ENCODE results near the gene USP5.

Gene USP5

DNA sequence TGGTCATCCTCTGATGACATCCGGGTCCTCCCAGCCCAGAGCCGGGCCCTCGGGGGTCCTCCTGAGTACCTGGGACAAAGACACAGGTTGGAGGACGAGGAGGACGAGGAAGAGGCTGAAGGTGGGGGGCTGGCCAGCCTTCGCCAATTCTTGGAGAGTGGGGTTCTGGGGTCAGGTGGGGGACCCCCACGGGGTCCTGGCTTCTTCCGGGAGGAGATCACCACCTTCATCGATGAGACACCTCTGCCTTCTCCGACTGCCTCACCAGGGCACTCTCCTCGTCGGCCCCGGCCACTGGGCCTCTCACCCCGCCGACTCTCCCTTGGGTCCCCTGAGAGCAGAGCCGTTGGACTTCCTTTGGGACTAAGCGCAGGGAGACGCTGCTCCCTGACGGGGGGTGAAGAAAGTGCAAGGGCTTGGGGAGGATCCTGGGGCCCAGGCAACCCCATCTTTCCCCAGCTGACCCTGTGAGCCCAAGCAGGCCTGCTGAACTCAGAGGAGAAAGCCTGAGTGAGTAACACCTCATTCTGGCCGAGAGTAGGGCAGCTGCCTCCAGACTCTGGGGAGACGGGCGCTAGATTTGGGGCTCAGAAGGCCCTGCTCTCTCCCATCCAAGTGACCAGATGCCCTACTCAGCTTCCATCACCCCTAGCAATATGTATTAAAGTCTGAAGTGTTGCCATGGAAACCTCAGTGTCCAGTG lies 25.1 kb upstream of the USP5 start:
- peaks cover 37% of the 10 kb centered on the region for H3K27me3 ChIP-seq (ENCODE audit: control insufficient read depth, insufficient read depth, low read length)
- no peak overlapping the region for H3K9ac ChIP-seq (ENCODE audit: low read depth, low read length)
- H3K9me3 ChIP-seq (ENCODE audit: control insufficient read depth, insufficient read depth, low read length): no peaks in the 10 kb centered on the region
- H3K36me3 ChIP-seq (ENCODE audit: control insufficient read depth, insufficient read depth, low read length): peaks cover 27% of the 10 kb centered on the region
- peak overlapping the region; percentile 47 for H3K4me3 ChIP-seq (ENCODE audit: low read depth, low read length)
- peaks cover 15% of the 10 kb centered on the region for H3K4me1 ChIP-seq (ENCODE audit: control insufficient read depth, insufficient read depth, low read length)

DNA sequence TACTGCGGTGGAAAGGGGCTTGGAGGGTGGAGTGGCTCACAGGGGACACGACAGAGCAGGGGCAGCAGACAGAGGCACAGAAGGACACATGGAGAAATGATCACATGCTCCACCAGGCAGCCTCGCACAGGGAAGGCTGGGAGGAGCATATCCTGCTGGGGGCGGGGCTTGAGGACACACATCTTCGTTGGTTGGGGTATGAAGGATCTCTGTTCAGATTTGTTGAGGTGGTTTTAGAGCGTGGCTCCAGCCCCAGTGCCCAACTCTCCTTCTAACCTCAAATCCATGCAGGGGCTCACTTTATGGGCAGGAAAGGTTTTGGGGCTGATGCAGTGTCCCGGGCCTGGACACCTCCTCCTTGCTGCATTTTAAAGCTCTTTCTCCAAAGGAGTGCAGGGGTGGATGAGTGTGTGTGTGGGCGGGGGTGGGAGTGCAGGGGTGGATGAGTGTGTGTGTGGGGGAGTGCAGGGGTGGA lies 24.5 kb upstream of the USP5 start:
- Histone ChIP-seq H3K36me3 (ENCODE audit: control insufficient read depth, insufficient read depth, low read length) (peaks cover 31% of the 10 kb centered on the region), H3K4me1 (ENCODE audit: control insufficient read depth, insufficient read depth, low read length) (peaks cover 15% of the 10 kb centered on the region), H3K27me3 (ENCODE audit: control insufficient read depth, insufficient read depth, low read length) (peaks cover 31% of the 10 kb centered on the region), H3K9me3 (ENCODE audit: control insufficient read depth, insufficient read depth, low read length) (no peaks in the 10 kb centered on the region), H3K4me3 (ENCODE audit: low read depth, low read length) (peak overlapping the region; percentile 47), H3K9ac (ENCODE audit: low read depth, low read length) (no peak overlapping the region)

DNA sequence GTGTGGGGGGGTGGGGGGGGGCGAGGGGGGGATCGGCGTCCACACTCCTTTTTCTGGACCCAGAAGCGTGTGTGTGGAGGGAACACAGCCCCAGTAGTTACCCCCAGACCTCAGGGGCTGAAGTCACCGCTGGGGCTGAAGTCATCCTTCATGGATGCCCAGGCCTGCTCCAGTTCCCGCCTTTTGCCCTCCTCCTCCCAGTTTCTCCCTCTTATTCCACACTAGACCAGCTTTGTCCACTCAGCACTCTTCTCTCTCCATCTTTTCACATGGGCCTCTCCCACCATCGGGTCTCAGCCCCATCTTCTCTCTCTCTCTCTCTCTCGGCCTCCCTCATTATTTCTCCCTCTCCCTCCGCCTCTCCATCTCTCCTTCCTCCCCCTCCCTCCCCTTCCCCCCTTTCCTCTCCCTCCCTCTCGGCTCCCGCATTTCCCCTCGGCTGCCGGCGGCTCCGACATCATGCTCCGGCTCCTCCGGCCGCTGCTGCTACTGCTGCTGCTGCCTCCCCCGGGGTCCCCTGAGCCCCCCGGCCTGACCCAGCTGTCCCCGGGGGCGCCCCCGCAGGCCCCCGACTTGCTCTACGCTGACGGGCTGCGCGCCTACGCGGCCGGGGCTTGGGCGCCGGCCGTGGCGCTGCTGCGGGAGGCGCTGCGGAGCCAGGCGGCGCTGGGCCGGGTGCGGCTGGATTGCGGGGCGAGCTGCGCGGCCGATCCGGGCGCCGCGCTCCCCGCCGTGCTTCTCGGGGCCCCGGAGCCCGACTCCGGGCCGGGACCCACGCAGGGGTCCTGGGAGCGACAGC lies 23.8 kb upstream of the USP5 start, which contains the start of gene P3H3:
Gene P3H3, plus strand, starts transcription at position 426 of the 799 bp plus-strand sequence. Its CDS starts 34 bp downstream, at position 460.
- Histone ChIP-seq H3K9ac (ENCODE audit: low read depth, low read length) (peak within 1 kb of the TSS; percentile 77), H3K36me3 (ENCODE audit: control insufficient read depth, insufficient read depth, low read length) (peaks cover 31% of the 10 kb centered on the region), H3K4me1 (ENCODE audit: control insufficient read depth, insufficient read depth, low read length) (peaks cover 10% of the 10 kb centered on the region), H3K4me3 (ENCODE audit: low read depth, low read length) (peak within 1 kb of the TSS; percentile 82), H3K9me3 (ENCODE audit: control insufficient read depth, insufficient read depth, low read length) (no peaks in the 10 kb centered on the region), H3K27me3 (ENCODE audit: control insufficient read depth, insufficient read depth, low read length) (peaks cover 26% of the 10 kb centered on the region)

DNA sequence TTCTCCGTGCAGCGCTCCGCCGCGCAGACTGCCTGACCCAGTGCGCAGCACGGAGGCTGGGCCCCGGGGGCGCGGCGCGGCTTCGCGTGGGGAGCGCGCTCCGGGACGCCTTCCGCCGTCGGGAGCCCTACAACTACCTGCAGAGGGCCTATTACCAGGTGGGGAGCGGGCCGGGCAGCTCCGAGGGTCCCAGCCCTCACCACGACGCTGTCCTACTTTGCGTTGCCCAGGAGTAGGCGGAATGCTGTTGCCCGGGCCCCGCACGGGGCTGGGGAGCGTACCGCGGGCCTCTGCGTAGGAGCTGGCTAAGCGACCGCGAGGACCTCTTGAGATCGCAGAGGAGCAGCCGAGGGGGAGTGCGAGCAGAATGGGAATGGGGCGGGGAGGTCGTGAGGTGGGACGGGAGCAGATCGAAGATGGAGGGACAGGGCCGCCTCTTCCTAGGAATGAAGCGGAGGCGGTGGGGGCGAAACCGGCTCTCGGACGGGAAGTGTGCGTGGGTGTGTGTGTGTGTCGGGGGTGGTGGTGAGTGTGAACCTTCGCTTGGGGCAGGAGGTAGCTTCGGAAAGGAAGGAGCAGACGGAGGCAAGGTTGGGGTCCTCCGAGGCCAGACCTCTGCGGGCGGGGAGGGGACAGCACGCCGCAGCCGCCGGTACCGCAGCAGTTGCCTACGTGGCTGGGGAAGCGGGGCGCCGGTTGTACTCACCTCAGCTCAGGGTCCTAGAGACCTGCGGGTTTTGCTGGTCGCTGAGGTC lies 23.0 kb upstream of the USP5 start:
- Histone ChIP-seq H3K9ac (ENCODE audit: low read depth, low read length) (peak overlapping the region; percentile 77), H3K4me1 (ENCODE audit: control insufficient read depth, insufficient read depth, low read length) (peaks cover 9% of the 10 kb centered on the region), H3K36me3 (ENCODE audit: control insufficient read depth, insufficient read depth, low read length) (peaks cover 34% of the 10 kb centered on the region), H3K9me3 (ENCODE audit: control insufficient read depth, insufficient read depth, low read length) (no peaks in the 10 kb centered on the region), H3K4me3 (ENCODE audit: low read depth, low read length) (peak overlapping the region; percentile 82), H3K27me3 (ENCODE audit: control insufficient read depth, insufficient read depth, low read length) (peaks cover 21% of the 10 kb centered on the region)

DNA sequence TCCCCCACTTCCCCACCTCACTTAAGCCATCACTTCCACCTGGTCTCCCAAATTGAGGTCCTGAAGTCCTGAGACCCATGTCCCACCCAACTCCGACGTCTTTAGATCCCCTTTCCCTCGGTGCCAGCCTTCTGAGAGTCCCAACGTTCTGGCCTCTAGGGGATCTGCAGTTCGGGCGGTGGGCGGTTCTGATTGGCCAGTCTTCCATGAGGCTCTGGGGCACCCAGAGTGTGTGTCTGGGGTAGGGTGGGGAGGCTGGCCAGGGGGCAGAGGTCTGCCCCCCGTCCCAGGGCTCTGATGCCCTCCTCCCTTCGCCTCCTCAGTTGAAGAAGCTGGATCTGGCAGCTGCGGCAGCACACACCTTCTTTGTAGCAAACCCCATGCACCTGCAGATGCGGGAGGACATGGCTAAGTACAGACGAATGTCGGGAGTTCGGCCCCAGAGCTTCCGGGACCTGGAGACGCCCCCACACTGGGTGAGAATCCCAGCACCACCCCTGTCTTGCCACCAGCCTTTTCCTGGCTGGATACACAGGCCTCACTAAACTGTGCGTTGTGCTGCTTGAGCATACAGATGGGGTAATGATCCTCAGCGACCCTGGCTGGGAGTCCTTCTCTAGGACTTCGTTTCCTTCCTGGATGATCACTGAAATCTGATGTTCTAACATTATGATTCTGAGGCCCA lies 22.3 kb upstream of the USP5 start:
- Histone ChIP-seq H3K27me3 (ENCODE audit: control insufficient read depth, insufficient read depth, low read length) (peaks cover 16% of the 10 kb centered on the region), H3K4me3 (ENCODE audit: low read depth, low read length) (peak overlapping the region; percentile 82), H3K9ac (ENCODE audit: low read depth, low read length) (peak overlapping the region; percentile 77)

DNA sequence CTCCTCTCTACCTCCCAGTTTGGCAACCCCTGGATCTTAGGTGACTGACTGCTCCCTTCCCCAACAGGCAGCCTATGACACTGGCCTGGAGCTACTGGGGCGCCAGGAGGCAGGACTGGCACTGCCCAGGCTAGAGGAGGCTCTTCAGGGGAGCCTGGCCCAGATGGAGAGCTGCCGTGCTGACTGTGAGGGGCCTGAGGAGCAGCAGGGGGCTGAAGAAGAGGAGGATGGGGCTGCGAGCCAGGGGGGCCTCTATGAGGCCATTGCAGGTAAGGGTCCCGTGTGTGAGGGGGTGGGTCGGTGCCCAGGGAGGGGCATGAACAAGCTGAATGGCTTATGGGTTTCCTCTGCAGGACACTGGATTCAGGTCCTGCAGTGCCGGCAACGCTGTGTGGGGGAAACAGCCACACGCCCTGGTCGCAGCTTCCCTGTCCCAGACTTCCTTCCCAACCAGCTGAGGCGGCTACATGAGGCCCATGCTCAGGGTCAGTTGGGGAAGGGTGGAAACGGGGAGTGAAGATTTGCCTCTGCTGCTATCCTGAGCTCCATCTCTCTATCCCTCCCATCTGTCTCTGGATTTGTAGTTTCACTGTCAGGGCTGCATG lies 21.6 kb upstream of the USP5 start:
- Histone ChIP-seq H3K9me3 (ENCODE audit: control insufficient read depth, insufficient read depth, low read length) (no peaks in the 10 kb centered on the region), H3K4me3 (ENCODE audit: low read depth, low read length) (peak overlapping the region; percentile 82), H3K4me1 (ENCODE audit: control insufficient read depth, insufficient read depth, low read length) (peaks cover 4% of the 10 kb centered on the region), H3K36me3 (ENCODE audit: control insufficient read depth, insufficient read depth, low read length) (peaks cover 32% of the 10 kb centered on the region), H3K27me3 (ENCODE audit: control insufficient read depth, insufficient read depth, low read length) (peaks cover 9% of the 10 kb centered on the region), H3K9ac (ENCODE audit: low read depth, low read length) (peak overlapping the region; percentile 77)

More for the DNA sequence above, 22.3 kb upstream of the USP5 start:
- Histone ChIP-seq H3K36me3 (ENCODE audit: control insufficient read depth, insufficient read depth, low read length) (peaks cover 32% of the 10 kb centered on the region), H3K4me1 (ENCODE audit: control insufficient read depth, insufficient read depth, low read length) (peaks cover 9% of the 10 kb centered on the region), H3K9me3 (ENCODE audit: control insufficient read depth, insufficient read depth, low read length) (no peaks in the 10 kb centered on the region)

DNA sequence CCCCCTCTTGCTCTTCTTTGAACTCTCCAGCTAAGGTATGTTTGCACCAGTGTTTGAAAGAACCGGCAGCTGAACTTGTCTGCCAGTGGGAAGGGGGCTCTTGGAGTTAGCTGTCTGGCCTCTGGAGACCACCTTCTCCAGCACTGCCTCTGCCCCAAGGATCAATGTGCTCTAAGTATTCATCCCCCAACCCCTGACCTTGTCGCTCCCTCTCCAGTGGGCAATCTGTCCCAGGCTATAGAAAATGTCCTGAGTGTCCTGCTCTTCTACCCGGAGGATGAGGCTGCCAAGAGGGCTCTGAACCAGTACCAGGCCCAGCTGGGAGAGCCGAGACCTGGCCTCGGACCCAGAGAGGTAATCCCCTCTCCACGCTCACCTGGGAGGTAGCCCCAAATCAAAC lies 21.0 kb upstream of the USP5 start:
- Histone ChIP-seq H3K9ac (ENCODE audit: low read depth, low read length) (no peak overlapping the region), H3K4me3 (ENCODE audit: low read depth, low read length) (no peak overlapping the region), H3K36me3 (ENCODE audit: control insufficient read depth, insufficient read depth, low read length) (peaks cover 32% of the 10 kb centered on the region), H3K4me1 (ENCODE audit: control insufficient read depth, insufficient read depth, low read length) (peaks cover 4% of the 10 kb centered on the region), H3K9me3 (ENCODE audit: control insufficient read depth, insufficient read depth, low read length) (no peaks in the 10 kb centered on the region), H3K27me3 (ENCODE audit: control insufficient read depth, insufficient read depth, low read length) (peaks cover 7% of the 10 kb centered on the region)

DNA sequence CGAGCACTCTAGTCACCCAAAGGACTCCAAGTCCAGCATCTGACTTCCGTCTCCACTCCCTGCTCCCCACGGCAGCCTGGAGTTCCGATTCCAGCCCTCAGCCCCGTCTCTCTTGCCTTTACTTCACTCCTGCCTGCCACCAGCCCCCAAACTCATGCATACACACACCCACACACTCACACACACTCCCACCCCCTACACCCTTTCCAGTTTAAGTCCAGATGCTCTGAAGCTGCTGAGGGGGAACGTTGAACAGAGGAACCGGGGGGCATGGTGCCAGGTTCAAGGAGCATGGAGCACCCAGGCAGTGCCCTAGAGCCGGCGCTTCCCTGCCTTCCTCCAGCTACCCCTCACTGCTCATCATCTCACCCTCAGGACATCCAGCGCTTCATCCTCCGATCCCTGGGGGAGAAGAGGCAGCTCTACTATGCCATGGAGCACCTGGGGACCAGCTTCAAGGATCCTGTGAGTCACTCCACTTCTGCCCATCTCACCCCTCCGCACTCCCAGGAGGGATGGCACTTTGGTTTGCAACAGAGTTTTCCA lies 20.4 kb upstream of the USP5 start:
- Histone ChIP-seq H3K36me3 (ENCODE audit: control insufficient read depth, insufficient read depth, low read length) (peaks cover 36% of the 10 kb centered on the region), H3K9ac (ENCODE audit: low read depth, low read length) (no peak overlapping the region), H3K4me3 (ENCODE audit: low read depth, low read length) (no peak overlapping the region), H3K9me3 (ENCODE audit: control insufficient read depth, insufficient read depth, low read length) (no peaks in the 10 kb centered on the region), H3K27me3 (ENCODE audit: control insufficient read depth, insufficient read depth, low read length) (peaks cover 2% of the 10 kb centered on the region), H3K4me1 (ENCODE audit: control insufficient read depth, insufficient read depth, low read length) (peaks cover 4% of the 10 kb centered on the region)

DNA sequence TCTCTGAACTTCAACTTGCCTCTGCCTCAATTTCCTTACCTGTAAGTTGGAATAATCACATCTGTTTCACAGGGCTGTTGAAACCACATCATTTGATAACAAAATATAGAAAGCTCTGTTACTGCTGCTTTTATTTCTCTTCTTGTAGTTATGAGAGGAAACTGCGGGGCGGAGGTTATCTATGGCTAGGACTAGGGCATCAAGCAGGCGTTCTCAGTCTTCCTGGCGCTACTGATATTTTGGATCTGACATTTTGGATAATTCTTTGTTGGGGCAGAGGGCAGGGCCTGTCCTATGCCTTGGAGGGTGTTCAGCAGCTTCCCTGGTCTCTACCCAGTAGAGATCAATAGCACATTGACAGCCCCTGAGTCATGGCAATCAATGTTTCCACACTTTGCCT lies 19.8 kb upstream of the USP5 start:
- H3K27me3 ChIP-seq (ENCODE audit: control insufficient read depth, insufficient read depth, low read length): no peaks in the 10 kb centered on the region
- H3K9me3 ChIP-seq (ENCODE audit: control insufficient read depth, insufficient read depth, low read length): no peaks in the 10 kb centered on the region

DNA sequence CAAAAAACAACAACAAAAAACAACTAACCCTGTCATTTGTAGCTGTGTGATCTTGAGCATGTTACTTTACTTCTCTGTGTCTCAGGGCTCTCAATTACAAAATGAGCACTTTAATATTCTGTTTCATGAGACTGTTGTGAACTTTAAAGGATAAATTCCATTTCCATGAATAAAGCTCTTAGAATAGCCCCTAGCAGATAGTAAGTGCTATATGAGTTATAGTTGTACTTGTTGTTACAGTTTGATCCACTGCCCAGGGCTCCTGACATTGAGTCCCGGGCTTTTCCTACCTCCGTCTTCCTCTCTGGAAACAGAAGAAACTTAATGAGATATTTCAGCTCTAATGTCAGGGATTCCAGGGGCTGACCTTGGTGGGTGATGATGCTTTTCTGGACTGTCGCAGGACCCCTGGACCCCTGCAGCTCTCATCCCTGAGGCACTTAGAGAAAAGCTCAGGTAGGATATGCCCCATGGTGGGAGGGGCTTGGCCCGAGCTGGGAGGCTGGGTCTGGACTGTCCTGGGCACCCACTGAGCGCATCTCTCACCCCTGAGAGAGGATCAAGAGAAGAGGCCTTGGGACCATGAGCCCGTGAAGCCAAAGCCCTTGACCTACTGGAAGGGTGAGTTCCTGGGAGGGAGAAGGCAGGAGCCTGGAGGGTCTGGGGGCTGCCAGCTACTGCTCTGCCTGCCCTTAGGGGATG lies 18.6 kb upstream of the USP5 start:
- no peak overlapping the region for H3K4me3 ChIP-seq (ENCODE audit: low read depth, low read length)
- no peak overlapping the region for H3K9ac ChIP-seq (ENCODE audit: low read depth, low read length)
- no peaks in the 10 kb centered on the region for H3K9me3 ChIP-seq (ENCODE audit: control insufficient read depth, insufficient read depth, low read length)
- H3K27me3 ChIP-seq (ENCODE audit: control insufficient read depth, insufficient read depth, low read length): no peaks in the 10 kb centered on the region
- H3K36me3 ChIP-seq (ENCODE audit: control insufficient read depth, insufficient read depth, low read length): peaks cover 51% of the 10 kb centered on the region
- no peaks in the 10 kb centered on the region for H3K4me1 ChIP-seq (ENCODE audit: control insufficient read depth, insufficient read depth, low read length)

More for the DNA sequence above, 19.8 kb upstream of the USP5 start:
- Histone ChIP-seq H3K36me3 (ENCODE audit: control insufficient read depth, insufficient read depth, low read length) (peaks cover 39% of the 10 kb centered on the region), H3K4me3 (ENCODE audit: low read depth, low read length) (no peak overlapping the region), H3K9ac (ENCODE audit: low read depth, low read length) (no peak overlapping the region), H3K4me1 (ENCODE audit: control insufficient read depth, insufficient read depth, low read length) (peaks cover 2% of the 10 kb centered on the region)

Measured in iPS-15b (cell line).